Measurements from ENCODE around the gene AFMID. TPM values are rescaled to one million over a fixed set of nuclear protein-coding genes. Genes with fewer than 3 reads are reported as not detected.

The AFMID gene
- total and polyA plus RNA-seq, 2 of the 8 experiments (the other 6 are each of a cell fraction or from before 2014, with no cell fraction given), result 49.0 to 53.0 TPM

GRCh38 chr17:78231991-78232858, 45.1 kb downstream of the AFMID start (continued):
- 0 out of 4 replicates have a peak, but pooled peaks of 1 of the 3 experiments have one; percentile 2 for TF ChIP-seq CTCF (IDR thresholded peaks at IDR 0.05; ENCODE audit: control extremely low read depth in 1 of 3, insufficient read depth in 1 of 3, low read depth in 1 of 3, low read length in 3 of 3)
- no peak for TF ChIP-seq HDAC2 (IDR thresholded peaks at IDR 0.05; ENCODE audit: borderline replicate concordance in 1 of 2, low read depth in 2 of 2, low read length in 2 of 2)
- no peak for TF ChIP-seq CHD2 (IDR thresholded peaks at IDR 0.05; ENCODE audit: low read length)
- TF ChIP-seq NRF1 (IDR thresholded peaks at IDR 0.05; ENCODE audit: low read depth, low read length), result no peak
- no peak for TF ChIP-seq TEAD4 (IDR thresholded peaks at IDR 0.05; ENCODE audit: low read depth, low read length)
- TF ChIP-seq SIX5 (IDR thresholded peaks at IDR 0.05; ENCODE audit: low read depth, low read length), result no peak
- no peak for TF ChIP-seq SAP30 (IDR thresholded peaks at IDR 0.05; ENCODE audit: insufficient read depth, insufficient replicate concordance, low read length)
- TF ChIP-seq ASH2L (IDR thresholded peaks at IDR 0.05; ENCODE audit: low read length), result peak; percentile 85
- TF ChIP-seq KDM1A (IDR thresholded peaks at IDR 0.05; ENCODE audit: borderline replicate concordance, low read length), result no peak
- no peak for TF ChIP-seq BRCA1 (IDR thresholded peaks at IDR 0.05; ENCODE audit: low read depth, low read length)
- TF ChIP-seq BCL11A (IDR thresholded peaks at IDR 0.05; ENCODE audit: low read depth in 2 of 2, low read length in 2 of 2), result no peak
- TF ChIP-seq BACH1 (IDR thresholded peaks at IDR 0.05; ENCODE audit: low read length), result no peak
- TF ChIP-seq RBBP5 (IDR thresholded peaks at IDR 0.05; ENCODE audit: borderline replicate concordance, low read depth, low read length), result no peak
- TF ChIP-seq NANOG (IDR thresholded peaks at IDR 0.05; ENCODE audit: insufficient read depth, low read depth, low read length, poor library complexity, severe bottlenecking), result no peak

Data from H1 (cell line).